Kidney (tissue), 14 donors: ENCODE data around the gene LTA. TPM values are rescaled to one million over a fixed set of nuclear protein-coding genes. Genes with fewer than 3 reads are reported as not detected.
A peak's percentile ranks its signal among the peaks of the same experiment; 100 is the strongest.

Source experiments
- DNase-seq, 5 donors: peaks; one replicate each; pipeline ENCODE4 v3.0.0-alpha.2; 2013 to 2020
- FAIRE-seq: peaks from 2 replicates; lab custom pipeline; 2012; peaks lifted over from hg19 to GRCh38; lab: Jason Lieb, UNC
- H3K27ac ChIP-seq, 2 donors: one replicate each; pipeline ENCODE4 v1.7.0; 2013; ENCODE audit warnings: low read depth in 2 of 2, low read length in 2 of 2, inconsistent platforms in 1 of 2
- H3K27me3 ChIP-seq: one replicate; pipeline ENCODE4 v1.7.1; 2013; ENCODE audit warnings: low read length, inconsistent platforms; ENCODE audit not compliant: control insufficient read depth, insufficient read depth
- H3K36me3 ChIP-seq, 3 donors: one replicate each; pipeline versions ENCODE4 v1.7.0 to v1.7.1; 2013; ENCODE audit warnings: low read length in 3 of 3, control low read depth in 1 of 3, inconsistent platforms in 1 of 3; ENCODE audit not compliant: insufficient read depth in 3 of 3, control insufficient read depth in 2 of 3
- H3K4me1 ChIP-seq, 3 donors: one replicate each; pipeline versions ENCODE4 v1.7.0 to v1.7.1; 2013; ENCODE audit warnings: low read length in 3 of 3, inconsistent platforms in 1 of 3, low read depth in 1 of 3; ENCODE audit not compliant: control insufficient read depth in 2 of 3, insufficient read depth in 2 of 3
- H3K4me3 ChIP-seq, 3 donors: one replicate each; pipeline versions ENCODE4 v1.7.0 to v1.8.1; 2013; ENCODE audit warnings: low read length in 3 of 3, control low read depth in 1 of 3, inconsistent platforms in 1 of 3
- H3K9ac ChIP-seq, 3 donors: one replicate each; pipeline versions ENCODE4 v1.7.0 to v1.7.1; 2013; ENCODE audit warnings: low read length in 3 of 3, control low read depth in 1 of 3, inconsistent platforms in 1 of 3
- H3K9me3 ChIP-seq, 3 donors: one replicate each; pipeline versions ENCODE4 v1.7.0 to v1.7.1; 2013; ENCODE audit warnings: low read length in 3 of 3, control low read depth in 1 of 3, inconsistent platforms in 1 of 3; ENCODE audit not compliant: control insufficient read depth in 2 of 3, insufficient read depth in 1 of 3
- CTCF ChIP-seq: IDR thresholded peaks from 3 replicates; pipeline ENCODE4 v1.5.1; 2012; ENCODE audit warnings: mild to moderate bottlenecking, moderate library complexity, borderline replicate concordance; ENCODE audit not compliant: insufficient read depth; ENCODE audit errors: extremely low read depth
- intact Hi-C: fragments of 100-400 bp; cut with DNase I; formaldehyde crosslinking; loops from one replicate; pipeline ENCODE4 v1.11.1; 2022
- polyA plus RNA-seq: library from polyadenylated mRNA; stranded (reverse); fragments of 350-450 nt; fragmentation: Illumina TruSeq; extraction: RNeasy Lipid Tissue Mini Kit (QIAGEN cat#74804); gene quantifications from one replicate; pipeline ENCODE4 v1.2.3, GENCODE V29; 2014; ENCODE audit warnings: low read depth, low replicate concordance; ENCODE audit not compliant: insufficient read depth
- total RNA-seq: library from RNA; stranded (reverse); fragmentation: NEBNext Ultra II Directional; extraction: Animal tissue kit (Norgen Biotek cat#: 25700); gene quantifications from one replicate; pipeline ENCODE4 v1.2.1, GENCODE V29; 2021
- donor health status: control.
- donor health status: control.
- donor health status: control.
- donor health status: control.
- donor health status: control.
- donor health status: DM: yes; HTN: yes; CAD: no.
- donor health status: Normal renal cell carcinoma (clear cell type).

The LTA gene
- total and polyA plus RNA-seq, 2 donors from 2014 or later, result 0.35 TPM; not detected in 1

- no peaks in the 10 kb centered on the region for H3K36me3 ChIP-seq
- no peak for TF ChIP-seq CTCF
- H3K27me3 ChIP-seq, result no peaks in the 10 kb centered on the region
- DNase-seq (peak in 1 of 5 donors; percentile 57), FAIRE-seq (no peak)
- intact Hi-C loops, result no loop called here
- no peaks in the 10 kb centered on the region for H3K4me1 ChIP-seq
- H3K9ac ChIP-seq, result no peak overlapping the region
- H3K27ac ChIP-seq, result no peak overlapping the region
- H3K9me3 ChIP-seq, result no peaks in the 10 kb centered on the region
- H3K4me3 ChIP-seq, result no peak overlapping the region
Measured at GRCh38 chr6:31567531-31568370, 4.3 kb upstream of the LTA start.

- peak in 1 of 5 donors; percentile 18 for DNase-seq
- H3K4me1 ChIP-seq, result no peaks in the 10 kb centered on the region
- H3K9ac ChIP-seq, result no peak overlapping the region
- H3K36me3 ChIP-seq, result no peaks in the 10 kb centered on the region
- H3K27ac ChIP-seq, result no peak overlapping the region
- no peaks in the 10 kb centered on the region for H3K9me3 ChIP-seq
- no peak for FAIRE-seq
- H3K27me3 ChIP-seq, result no peaks in the 10 kb centered on the region
- no peak for TF ChIP-seq CTCF
- H3K4me3 ChIP-seq, result no peak overlapping the region
- intact Hi-C loops, result no loop called here
Measured at GRCh38 chr6:31568537-31568961, 3.5 kb upstream of the LTA start.

GRCh38 chr6:31569861-31570536, 2.1 kb upstream of the LTA start:
- H3K4me3 ChIP-seq, result no peak overlapping the region
- no peak for TF ChIP-seq CTCF
- no peak overlapping the region for H3K9ac ChIP-seq
- H3K27me3 ChIP-seq, result no peaks in the 10 kb centered on the region
- no peaks in the 10 kb centered on the region for H3K36me3 ChIP-seq
- no peak overlapping the region for H3K27ac ChIP-seq
- FAIRE-seq (no peak), DNase-seq (peak in 1 of 5 donors; percentile 2)
- H3K9me3 ChIP-seq, result no peaks in the 10 kb centered on the region
- intact Hi-C loops, result no loop called here
- H3K4me1 ChIP-seq, result no peaks in the 10 kb centered on the region
